GM21515 (cell line): ENCODE results near the gene PLEKHB1.

Experiments
- ATAC-seq: cut with Tn5 transposase; IDR thresholded peaks from one replicate; pipeline ENCODE4 v1.9.1; 2021; ENCODE audit not compliant: unreplicated experiment

Gene PLEKHB1

GRCh38 chr11:73645972-73646631, at the start of gene PLEKHB1:
Gene PLEKHB1 (plus strand): TSS chr11:73646581. CDS start chr11:73646609, 28 bp downstream.
- ATAC-seq = no peak

GRCh38 chr11:73597336-73597955, 48.9 kb upstream of the PLEKHB1 start:
- ATAC-seq = no peak

- ATAC-seq = peak; percentile 90
Measured at GRCh38 chr11:73597956-73598718, 48.2 kb upstream of the PLEKHB1 start, which contains the start of gene FAM168A. Gene FAM168A (minus strand): TSS chr11:73598112. CDS start chr11:73468474, 129,638 bp downstream.

DNA sequence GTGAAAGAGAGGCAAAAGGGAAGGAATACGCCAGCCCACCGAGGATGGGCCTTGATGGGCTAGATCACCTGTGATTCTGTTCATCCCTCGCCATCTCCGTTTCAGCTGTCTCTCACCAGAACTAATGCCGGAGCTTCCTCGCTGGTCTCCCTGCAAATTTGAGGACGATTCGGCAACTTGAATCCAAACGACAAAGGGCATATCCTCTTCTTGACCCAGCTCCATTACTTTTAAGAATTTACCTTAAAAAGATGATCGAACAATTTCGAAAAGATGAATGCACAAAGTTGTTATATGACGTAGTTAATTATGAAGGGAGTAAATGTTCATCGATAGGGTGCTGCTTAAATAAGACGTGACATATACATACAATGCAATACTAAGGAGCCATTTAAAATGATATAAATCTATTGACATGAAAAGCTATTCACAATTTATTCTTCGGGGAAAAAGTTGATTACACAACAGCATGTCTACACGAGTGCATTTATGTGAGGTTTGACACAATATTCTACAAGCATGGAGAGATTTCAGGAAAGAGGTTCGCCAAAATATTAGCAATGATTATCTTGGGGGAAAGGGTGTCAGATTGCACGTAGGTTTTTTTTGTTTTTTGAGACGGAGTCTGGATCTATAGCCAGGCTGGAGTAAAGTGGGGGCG, 47.5 kb upstream of the PLEKHB1 start:
- ATAC-seq = no peak

GRCh38 chr11:73612601-73613140, 33.7 kb upstream of the PLEKHB1 start:
- no peak for ATAC-seq

GRCh38 chr11:73614591-73614990, 31.8 kb upstream of the PLEKHB1 start:
- ATAC-seq = no peak

- no peak for ATAC-seq
Measured at GRCh38 chr11:73622926-73623593, 23.3 kb upstream of the PLEKHB1 start.

DNA sequence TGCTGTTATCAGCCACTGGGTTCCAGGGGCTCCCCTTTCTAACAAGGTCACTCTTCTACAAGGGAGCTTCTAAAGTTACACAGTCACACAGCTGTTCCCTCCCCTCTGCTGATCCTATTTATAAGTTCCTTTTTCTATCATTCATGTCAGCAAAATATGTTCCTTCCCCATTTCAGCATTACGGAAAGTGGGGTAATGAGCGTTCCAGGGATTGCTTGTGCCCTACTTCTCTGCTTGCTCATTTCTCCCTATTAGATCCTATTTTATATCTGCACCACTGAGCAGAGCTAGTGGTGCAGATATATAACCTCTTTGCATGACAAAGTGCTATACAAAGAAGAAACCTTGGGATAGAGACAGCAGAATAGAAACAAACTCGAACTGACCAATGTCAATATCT, 22.7 kb upstream of the PLEKHB1 start:
- no peak for ATAC-seq

DNA sequence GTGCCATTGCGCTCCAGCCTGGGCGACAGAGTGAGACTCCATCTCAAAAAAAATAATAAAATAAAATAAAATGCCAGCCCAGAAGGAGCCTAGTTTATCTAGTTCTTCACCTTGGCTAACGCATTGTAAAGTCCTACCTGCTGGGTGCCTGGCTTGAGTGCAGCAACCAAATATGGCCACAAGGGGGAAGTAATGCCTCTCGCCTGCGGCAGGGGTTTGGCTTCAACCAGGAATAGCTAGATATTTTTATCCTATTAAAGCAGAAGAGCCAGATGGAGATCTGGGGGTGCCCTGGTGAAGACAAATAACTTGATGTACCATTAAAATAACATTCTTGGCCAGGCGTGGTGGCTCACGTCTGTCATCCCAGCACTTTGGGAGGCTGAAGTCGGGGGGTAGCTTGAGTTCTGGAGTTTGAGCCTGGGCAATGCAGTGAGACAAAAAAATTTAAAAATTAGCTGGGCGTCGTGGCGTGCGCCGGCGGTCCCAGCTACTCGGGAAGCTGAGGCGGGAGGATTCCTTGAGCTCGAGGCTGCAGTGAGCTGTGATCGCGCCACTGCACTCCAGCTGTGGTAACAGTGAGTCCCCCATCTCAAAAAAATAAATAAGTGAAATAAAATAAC, 20.6 kb upstream of the PLEKHB1 start:
- no peak for ATAC-seq

DNA sequence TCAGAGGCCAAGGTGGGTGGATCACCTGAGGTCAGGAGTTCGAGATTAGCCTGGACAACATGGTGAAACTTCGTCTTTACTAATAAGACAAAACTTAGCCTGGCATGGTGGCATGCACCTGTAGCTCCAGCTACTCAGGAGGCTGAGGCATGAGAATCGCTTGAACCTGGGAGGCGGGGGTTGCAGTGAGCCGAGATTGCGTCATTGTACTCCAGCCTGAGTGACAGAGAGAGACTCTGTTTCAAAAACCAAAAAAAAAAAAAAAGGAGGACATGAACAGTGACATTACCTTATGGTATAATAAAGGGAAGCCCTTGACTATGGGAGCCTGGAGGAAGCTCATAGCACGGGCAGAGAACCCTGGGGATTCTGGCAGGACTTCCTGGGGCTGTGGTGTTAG, 16.5 kb upstream of the PLEKHB1 start:
- no peak for ATAC-seq

DNA sequence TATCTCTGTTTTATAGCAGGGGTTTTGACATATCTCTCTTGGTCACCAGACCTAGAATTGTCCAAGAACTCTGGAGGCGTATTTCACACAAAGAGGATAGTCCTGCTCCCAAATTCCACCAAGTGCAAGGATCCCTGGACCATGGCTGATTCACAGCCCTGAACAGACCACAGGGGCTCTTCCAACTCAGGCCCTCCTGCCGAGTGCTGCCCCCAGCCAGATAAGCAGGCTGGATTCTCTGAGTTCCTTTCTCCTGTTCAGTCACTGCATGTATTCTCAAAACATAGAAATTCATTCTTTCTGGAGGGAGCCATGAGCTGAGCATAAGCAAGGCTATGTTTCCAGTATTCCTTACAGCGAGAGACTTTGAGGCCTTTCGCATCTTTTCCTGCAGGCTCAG, 13.4 kb upstream of the PLEKHB1 start:
- ATAC-seq = no peak

DNA sequence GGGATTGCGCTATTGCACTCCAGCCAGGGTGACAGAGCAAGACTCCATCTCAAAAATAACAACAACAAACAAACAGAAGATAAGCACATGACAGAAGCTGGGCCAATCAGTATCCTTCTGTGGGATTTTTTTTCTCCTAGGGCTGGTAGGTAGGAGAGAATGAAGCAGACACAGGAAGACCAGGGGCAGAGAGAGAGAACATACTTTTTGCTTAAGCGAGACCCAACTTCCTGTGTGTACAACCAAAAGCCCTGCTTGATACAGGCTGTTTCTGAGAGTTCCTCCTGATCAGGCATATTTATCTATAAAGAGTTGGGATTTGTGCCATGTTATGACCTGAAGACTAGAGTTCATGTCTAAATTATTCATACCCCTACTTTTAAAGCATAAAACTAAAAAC, 12.4 kb upstream of the PLEKHB1 start:
- ATAC-seq = no peak

DNA sequence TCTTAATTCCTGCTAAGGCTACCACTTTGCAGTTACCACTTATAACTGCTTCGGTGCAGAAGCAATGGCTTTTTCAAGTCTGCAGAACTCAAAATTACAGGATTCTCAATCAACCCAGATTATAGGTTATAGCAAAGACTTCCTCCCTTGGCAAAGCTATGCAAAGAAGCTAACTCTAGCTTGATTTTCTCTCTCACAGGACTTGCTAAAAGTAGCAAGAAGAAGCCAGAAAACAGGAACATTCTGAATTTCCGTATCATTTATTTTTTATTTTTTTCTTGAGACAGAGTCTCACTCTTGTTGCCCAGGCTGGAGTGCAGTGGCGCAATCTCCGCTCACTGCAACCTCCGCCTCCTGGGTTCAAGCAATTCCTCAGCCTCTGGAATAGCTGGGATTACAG, 10.7 kb upstream of the PLEKHB1 start:
- ATAC-seq = no peak

- ATAC-seq = no peak
Measured at GRCh38 chr11:73636249-73636648, 10.1 kb upstream of the PLEKHB1 start.

DNA sequence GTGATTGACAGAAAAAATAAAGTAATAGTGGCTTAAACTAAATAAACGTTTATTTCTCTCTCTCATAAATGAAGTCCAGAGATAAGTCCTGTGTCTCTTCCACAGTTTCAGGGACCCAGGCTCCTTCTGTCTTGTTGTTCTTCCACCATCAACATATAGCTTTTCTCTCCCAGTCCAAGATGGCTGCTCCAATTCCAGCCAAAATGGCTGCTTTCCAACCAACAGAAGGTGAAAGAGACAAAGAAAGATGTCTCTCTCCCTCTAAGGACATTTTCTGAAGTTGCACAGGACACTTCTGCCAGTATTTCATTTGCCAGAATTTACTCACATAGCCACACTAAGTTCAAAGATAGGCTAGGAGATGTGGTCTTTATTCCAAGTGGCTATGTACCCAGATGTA, 9.4 kb upstream of the PLEKHB1 start:
- ATAC-seq = no peak

DNA sequence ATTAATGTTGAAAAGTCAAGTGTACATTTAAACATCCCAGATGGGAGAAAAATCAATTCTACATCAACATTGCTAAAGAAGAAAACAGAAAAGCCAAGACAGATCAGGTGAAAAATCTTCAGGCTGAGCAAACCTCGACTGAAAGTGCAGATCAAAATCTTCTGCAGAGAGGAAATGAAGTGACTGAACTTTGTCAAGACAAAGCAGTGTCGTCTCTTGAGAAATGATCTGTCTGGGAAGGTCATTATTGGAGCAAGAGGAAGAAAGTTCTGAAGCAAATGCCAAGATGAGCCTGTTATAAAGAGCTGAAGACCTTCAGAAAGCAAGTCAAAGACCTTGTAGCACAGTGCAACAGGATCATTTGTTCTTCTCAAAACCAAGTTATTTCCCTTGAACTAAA, 5.8 kb upstream of the PLEKHB1 start:
- ATAC-seq = no peak

DNA sequence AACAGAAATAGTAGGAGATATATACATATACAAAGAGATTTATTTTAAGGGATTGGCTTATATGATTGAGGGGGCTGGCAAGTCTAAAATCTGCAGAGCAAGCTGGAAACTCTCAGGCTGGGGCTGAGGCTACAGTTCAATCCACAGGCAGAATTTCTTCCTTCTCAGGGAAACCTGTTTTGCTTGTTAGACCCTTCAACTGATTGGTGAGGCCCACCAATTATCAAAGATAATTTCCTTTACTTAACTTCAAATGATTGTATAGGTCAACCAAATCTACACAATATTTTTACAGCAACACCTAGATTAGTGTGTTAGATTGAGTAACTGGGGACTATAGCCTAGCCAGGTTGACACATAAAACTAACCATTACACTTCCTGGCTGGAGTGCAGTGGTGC, 4.7 kb upstream of the PLEKHB1 start:
- ATAC-seq = no peak

DNA sequence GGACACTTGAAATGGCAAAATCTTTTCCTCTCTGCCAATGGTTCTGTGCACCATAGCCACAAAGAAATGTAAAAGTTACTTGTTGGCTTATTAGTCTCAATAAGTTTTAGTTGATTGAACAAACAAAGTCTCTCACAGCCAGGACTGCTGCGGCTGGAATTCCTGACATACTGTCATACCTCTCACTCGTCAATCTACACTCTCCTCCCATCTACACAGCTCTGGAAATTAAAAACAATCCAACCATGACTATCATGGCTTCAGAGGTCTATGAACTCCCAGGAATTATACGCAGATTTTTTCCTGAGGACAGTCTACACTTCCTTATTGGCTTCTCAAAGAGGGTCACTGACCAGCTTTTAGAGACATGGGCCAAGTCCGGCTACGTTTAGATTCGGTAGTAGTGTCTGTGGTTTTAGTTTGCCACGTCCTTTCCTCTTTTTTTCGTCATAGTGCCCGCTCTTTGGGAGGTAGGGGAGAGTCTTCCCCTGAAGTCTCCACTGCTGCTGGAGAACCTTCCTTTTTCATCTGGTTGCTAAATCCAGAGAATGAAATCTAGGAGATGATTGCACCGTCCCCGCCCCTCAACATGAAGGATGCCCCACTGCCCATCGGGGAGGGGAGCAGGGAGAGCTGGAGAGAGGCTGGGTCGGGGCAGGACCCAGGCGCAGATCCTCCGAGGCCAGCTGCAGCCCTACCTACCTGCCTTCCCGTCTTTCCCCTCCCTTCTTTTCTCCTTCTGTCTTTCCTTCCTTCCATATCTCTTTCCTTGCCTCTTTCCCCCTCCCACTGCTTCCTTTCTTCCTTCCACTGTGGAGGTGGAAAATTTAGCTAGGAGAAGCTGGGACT, 1.0 kb upstream of the PLEKHB1 start:
- ATAC-seq = no peak

- ATAC-seq = peak; percentile 90
Measured at GRCh38 chr11:73647459-73648100, 1.2 kb downstream of the PLEKHB1 start.
